Mesendoderm (in vitro differentiated cells): ENCODE measurements around the gene APC2.

Source experiments
- DNase-seq: peaks from one replicate; pipeline ENCODE4 v3.0.0; 2013
- H2AK5ac ChIP-seq: 2 replicates; pipeline ENCODE4 v1.6.1; 2013; ENCODE audit warnings: low read length, inconsistent platforms
- H2BK120ac ChIP-seq: 2 replicates; pipeline ENCODE4 v1.6.1; 2013; ENCODE audit warnings: low read depth, mild to moderate bottlenecking, low read length, moderate library complexity, mixed read lengths
- H2BK15ac ChIP-seq: replicated peaks from 2 replicates; pipeline ENCODE4 v1.6.1; 2013; ENCODE audit warnings: low read depth, mild to moderate bottlenecking, moderate library complexity
- H2BK5ac ChIP-seq: 2 replicates; pipeline ENCODE4 v1.6.1; 2013; ENCODE audit warnings: low read length, inconsistent platforms
- H3K18ac ChIP-seq: 2 replicates; pipeline ENCODE4 v1.6.1; 2013; ENCODE audit warnings: mild to moderate bottlenecking, low read length, mixed read lengths
- H3K23ac ChIP-seq: one replicate; pipeline ENCODE4 v1.6.1; 2013; ENCODE audit warnings: low read length
- H3K27ac ChIP-seq: 2 replicates; pipeline ENCODE4 v1.5.1; 2013; ENCODE audit warnings: low read depth, mild to moderate bottlenecking, inconsistent platforms, low read length, moderate library complexity
- H3K27me3 ChIP-seq: 2 replicates; pipeline ENCODE4 v1.6.1; 2013; ENCODE audit warnings: low read length, control low read depth, mild to moderate bottlenecking, inconsistent platforms; ENCODE audit not compliant: insufficient read depth, poor library complexity
- H3K36me3 ChIP-seq: 2 replicates; pipeline ENCODE4 v1.6.1; 2013; ENCODE audit warnings: low read length, inconsistent platforms; ENCODE audit not compliant: control insufficient read depth, insufficient read depth
- H3K4ac ChIP-seq: one replicate; pipeline ENCODE4 v1.6.1; 2013; ENCODE audit warnings: low read depth, mild to moderate bottlenecking, low read length, moderate library complexity
- H3K4me1 ChIP-seq: 2 replicates; pipeline ENCODE4 v1.6.1; 2013; ENCODE audit warnings: low read depth, low read length, inconsistent platforms; ENCODE audit not compliant: control insufficient read depth
- H3K4me2 ChIP-seq: 2 replicates; pipeline ENCODE4 v1.6.1; 2013; ENCODE audit warnings: low read length
- H3K4me3 ChIP-seq: 2 replicates; pipeline ENCODE4 v1.5.1; 2013; ENCODE audit warnings: mild to moderate bottlenecking, low read length
- H3K56ac ChIP-seq: one replicate; pipeline ENCODE4 v1.6.1; 2013; ENCODE audit warnings: low read length
- H3K79me1 ChIP-seq: 2 replicates; pipeline ENCODE4 v1.6.1; 2013; ENCODE audit warnings: low read length, inconsistent platforms
- H3K79me2 ChIP-seq: 2 replicates; pipeline ENCODE4 v1.6.1; 2013; ENCODE audit warnings: mild to moderate bottlenecking, low read length; ENCODE audit not compliant: control insufficient read depth, insufficient read depth
- H3K9ac ChIP-seq: 2 replicates; pipeline ENCODE4 v1.6.1; 2013; ENCODE audit warnings: low read length, inconsistent platforms
- H4K5ac ChIP-seq: one replicate; pipeline ENCODE4 v1.6.1; 2013; ENCODE audit warnings: low read length
- H4K8ac ChIP-seq: one replicate; pipeline ENCODE4 v1.6.1; 2013; ENCODE audit warnings: low read depth, mild to moderate bottlenecking, control low read depth, low read length, moderate library complexity
- WGBS: extraction: QIAGEN DNeasy Blood & Tissue Kit; methylation state at CpG from one replicate; pipeline ENCODE4 v1.1.7; 2013; ENCODE audit warnings: low lambda C conversion rate, missing lambda C conversion rate; ENCODE audit not compliant: insufficient coverage; ENCODE audit errors: extremely low coverage; 5-methylcytosine and 5-hydroxymethylcytosine counted together

APC2 gene

DNA sequence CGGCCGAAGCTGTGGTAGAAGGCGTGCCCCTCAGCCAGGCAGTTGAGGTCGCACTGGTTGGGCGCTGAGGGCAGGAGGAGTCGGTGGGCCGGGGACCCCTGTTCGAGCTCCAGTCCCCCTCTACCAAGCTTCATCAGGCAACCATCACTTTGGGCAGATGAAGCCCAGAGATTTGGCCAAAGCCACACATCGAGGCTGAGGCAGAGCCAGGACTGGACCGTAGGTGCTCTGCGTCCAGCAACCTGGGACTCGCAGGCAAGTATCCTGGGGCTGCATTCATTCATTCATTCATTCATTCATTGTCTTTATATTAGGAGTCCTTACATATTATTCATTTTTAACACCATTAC is 58.6 kb downstream of the APC2 start:
- H2BK5ac ChIP-seq, result no peak overlapping the region
- DNase-seq, result no peak
- peak overlapping the region; percentile 62 for H3K56ac ChIP-seq
- H3K18ac ChIP-seq, result no peak overlapping the region
- no peak overlapping the region for H3K4me3 ChIP-seq
- no peak overlapping the region for H4K8ac ChIP-seq
- H3K36me3 ChIP-seq, result no peaks in the 10 kb centered on the region
- no peak overlapping the region for H2AK5ac ChIP-seq
- no peak overlapping the region for H3K4ac ChIP-seq
- no peak overlapping the region for H2BK15ac ChIP-seq
- H3K23ac ChIP-seq, result no peak overlapping the region
- no peaks in the 10 kb centered on the region for H3K4me1 ChIP-seq
- no peak overlapping the region for H3K9ac ChIP-seq
- H2BK120ac ChIP-seq, result no peak overlapping the region
- no peaks in the 10 kb centered on the region for H3K79me1 ChIP-seq
- H3K79me2 ChIP-seq, result no peaks in the 10 kb centered on the region
- H3K4me2 ChIP-seq, result peak overlapping the region; percentile 19
- no CpG with 5 or more reads among the region's 12 CpGs for WGBS
- H4K5ac ChIP-seq, result no peak overlapping the region
- H3K27me3 ChIP-seq, result no peaks in the 10 kb centered on the region
- no peak overlapping the region for H3K27ac ChIP-seq

GRCh38 chr19:1509602-1510441 is 59.9 kb downstream of the APC2 start:
- Histone ChIP-seq H3K79me1 (no peaks in the 10 kb centered on the region), H3K18ac (no peak overlapping the region), H2BK120ac (no peak overlapping the region), H3K27me3 (no peaks in the 10 kb centered on the region), H3K79me2 (no peaks in the 10 kb centered on the region), H3K36me3 (no peaks in the 10 kb centered on the region), H3K4me1 (no peaks in the 10 kb centered on the region), H3K4me3 (no peak overlapping the region), H2BK15ac (no peak overlapping the region), H3K27ac (no peak overlapping the region), H3K56ac (no peak overlapping the region), H2AK5ac (no peak overlapping the region), H3K4me2 (no peak overlapping the region), H3K9ac (no peak overlapping the region), H2BK5ac (no peak overlapping the region), H3K23ac (no peak overlapping the region), H4K8ac (no peak overlapping the region), H4K5ac (no peak overlapping the region), H3K4ac (no peak overlapping the region)
- no CpG with 5 or more reads among the region's 11 CpGs for WGBS
- no peak for DNase-seq

DNA sequence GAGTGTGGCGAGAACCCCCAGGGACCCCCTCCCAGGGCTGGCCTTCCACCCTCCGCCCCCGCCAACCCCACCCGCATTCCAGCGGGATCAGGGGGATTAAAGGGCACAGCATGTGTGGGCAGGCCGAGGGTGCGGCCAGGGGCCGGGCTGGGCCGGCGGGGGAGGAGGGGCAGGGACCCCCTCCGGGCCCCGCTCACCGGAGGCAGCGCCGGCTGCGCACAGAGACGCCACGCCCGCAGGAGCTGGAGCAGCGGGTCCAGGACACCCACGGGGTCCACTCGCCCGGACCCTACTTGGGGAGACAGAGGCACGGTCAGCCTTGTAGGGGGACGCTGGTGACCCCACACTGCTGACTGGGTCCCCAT is 60.5 kb downstream of the APC2 start:
- Histone ChIP-seq H3K9ac (no peak overlapping the region), H4K5ac (no peak overlapping the region), H3K18ac (no peak overlapping the region), H2BK15ac (no peak overlapping the region), H4K8ac (no peak overlapping the region), H3K36me3 (no peaks in the 10 kb centered on the region), H2AK5ac (no peak overlapping the region), H3K4me1 (no peaks in the 10 kb centered on the region), H3K27ac (no peak overlapping the region), H3K27me3 (no peaks in the 10 kb centered on the region), H3K79me2 (no peaks in the 10 kb centered on the region), H3K4ac (no peak overlapping the region), H3K4me3 (no peak overlapping the region), H3K79me1 (no peaks in the 10 kb centered on the region), H3K4me2 (no peak overlapping the region), H3K56ac (no peak overlapping the region), H2BK5ac (no peak overlapping the region), H3K23ac (no peak overlapping the region), H2BK120ac (no peak overlapping the region)
- no CpG with 5 or more reads among the region's 25 CpGs for WGBS
- no peak for DNase-seq

GRCh38 chr19:1510807-1511206 is 60.9 kb downstream of the APC2 start:
- H3K79me2 ChIP-seq, result no peaks in the 10 kb centered on the region
- no CpG with 5 or more reads among the region's 9 CpGs for WGBS
- H3K4me3 ChIP-seq, result no peak overlapping the region
- no peak overlapping the region for H2BK120ac ChIP-seq
- H3K27ac ChIP-seq, result no peak overlapping the region
- no peak overlapping the region for H3K23ac ChIP-seq
- no peak overlapping the region for H2BK15ac ChIP-seq
- no peaks in the 10 kb centered on the region for H3K79me1 ChIP-seq
- H3K4ac ChIP-seq, result no peak overlapping the region
- no peaks in the 10 kb centered on the region for H3K4me1 ChIP-seq
- no peak for DNase-seq
- no peak overlapping the region for H4K8ac ChIP-seq
- no peak overlapping the region for H3K9ac ChIP-seq
- H3K18ac ChIP-seq, result no peak overlapping the region
- H3K27me3 ChIP-seq, result no peaks in the 10 kb centered on the region
- no peak overlapping the region for H3K56ac ChIP-seq
- no peaks in the 10 kb centered on the region for H3K36me3 ChIP-seq
- no peak overlapping the region for H2BK5ac ChIP-seq
- no peak overlapping the region for H2AK5ac ChIP-seq
- H4K5ac ChIP-seq, result no peak overlapping the region
- H3K4me2 ChIP-seq, result no peak overlapping the region

DNA sequence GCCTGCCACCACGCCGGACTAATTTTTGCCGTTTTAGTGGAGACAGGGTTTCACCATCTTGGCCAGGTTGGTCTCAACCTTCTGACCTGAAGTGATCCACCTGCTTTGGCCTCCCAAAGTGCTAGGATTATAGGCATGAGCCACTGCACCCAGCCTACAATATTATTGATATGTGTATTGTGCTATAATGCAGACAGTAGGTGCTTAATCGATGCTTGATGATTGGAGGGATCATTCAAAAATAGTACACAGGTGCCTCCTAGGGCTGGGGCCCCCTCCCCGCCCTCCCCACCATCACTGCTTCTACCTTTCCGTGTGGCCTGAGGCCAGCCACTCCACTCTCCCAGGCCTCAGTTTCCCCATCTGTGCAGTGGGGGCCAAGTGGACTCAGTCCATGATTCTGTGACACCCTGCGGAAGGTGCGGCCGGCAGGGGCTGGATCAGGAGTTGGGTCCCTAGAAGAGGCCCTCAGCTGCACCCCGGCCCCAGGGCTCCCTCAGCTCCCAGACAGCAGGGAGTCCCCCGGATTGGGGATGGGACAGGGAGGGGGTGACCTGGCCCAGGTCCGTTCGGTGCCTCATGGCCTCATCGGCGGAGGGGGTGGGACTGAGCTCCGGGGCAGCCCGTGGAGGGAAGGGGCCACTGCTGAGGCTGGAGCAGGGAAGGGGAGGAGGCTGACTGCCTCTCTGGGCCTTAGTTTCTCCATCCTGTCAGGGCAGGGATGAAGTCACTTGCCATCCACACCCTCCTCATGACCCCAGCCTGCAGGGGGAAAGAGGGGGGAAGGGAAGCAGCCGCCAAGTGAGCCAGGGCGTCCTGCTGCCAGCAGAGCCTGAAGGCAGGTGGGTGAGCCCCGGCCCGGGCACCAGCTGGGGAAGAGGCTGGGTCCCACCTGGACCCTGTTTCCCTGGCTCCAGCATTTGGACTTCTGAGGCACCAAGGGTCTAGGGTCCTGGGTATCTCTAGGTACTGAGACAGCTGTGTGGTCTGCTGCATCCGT is 61.7 kb downstream of the APC2 start:
- WGBS, result no CpG with 5 or more reads among the region's 22 CpGs
- no peaks in the 10 kb centered on the region for H3K27me3 ChIP-seq

More for the DNA sequence above, 61.7 kb downstream of the APC2 start:
- no peak overlapping the region for H2AK5ac ChIP-seq
- no peak overlapping the region for H3K23ac ChIP-seq
- no peak overlapping the region for H3K27ac ChIP-seq
- no peaks in the 10 kb centered on the region for H3K4me1 ChIP-seq
- no peak overlapping the region for H2BK5ac ChIP-seq
- no peak overlapping the region for H3K18ac ChIP-seq
- H3K79me1 ChIP-seq, result no peaks in the 10 kb centered on the region
- no peaks in the 10 kb centered on the region for H3K79me2 ChIP-seq
- H3K9ac ChIP-seq, result no peak overlapping the region
- H3K4ac ChIP-seq, result no peak overlapping the region
- no peak overlapping the region for H3K56ac ChIP-seq
- no peak overlapping the region for H4K5ac ChIP-seq
- H3K36me3 ChIP-seq, result no peaks in the 10 kb centered on the region
- no peak overlapping the region for H3K4me2 ChIP-seq
- H2BK15ac ChIP-seq, result no peak overlapping the region
- H4K8ac ChIP-seq, result no peak overlapping the region
- no peak overlapping the region for H3K4me3 ChIP-seq
- H2BK120ac ChIP-seq, result no peak overlapping the region
- no peak for DNase-seq
